T-helper 2 cell treated with Interferon-gamma antibody and Interleukin-4, amounts not matched to agents 100 ng/mL and 5 ng/mL, for 36 hours (primary cell): ENCODE results near the gene BCL2. TPM values are rescaled to one million over a fixed set of nuclear protein-coding genes. Genes with fewer than 3 reads are reported as not detected.

Source experiments
- intact Hi-C: fragments of 100-400 bp; cut with micrococcal nuclease; formaldehyde crosslinking; loops from one replicate; pipeline ENCODE4 v1.15.1; 2023
- total RNA-seq: library from RNA; stranded (reverse); gene quantifications from 2 replicates; pipeline ENCODE4 v1.2.3, GENCODE V29; 2022

The BCL2 gene
- total RNA-seq, 1 donor from 2014 or later = 85.7 TPM

DNA sequence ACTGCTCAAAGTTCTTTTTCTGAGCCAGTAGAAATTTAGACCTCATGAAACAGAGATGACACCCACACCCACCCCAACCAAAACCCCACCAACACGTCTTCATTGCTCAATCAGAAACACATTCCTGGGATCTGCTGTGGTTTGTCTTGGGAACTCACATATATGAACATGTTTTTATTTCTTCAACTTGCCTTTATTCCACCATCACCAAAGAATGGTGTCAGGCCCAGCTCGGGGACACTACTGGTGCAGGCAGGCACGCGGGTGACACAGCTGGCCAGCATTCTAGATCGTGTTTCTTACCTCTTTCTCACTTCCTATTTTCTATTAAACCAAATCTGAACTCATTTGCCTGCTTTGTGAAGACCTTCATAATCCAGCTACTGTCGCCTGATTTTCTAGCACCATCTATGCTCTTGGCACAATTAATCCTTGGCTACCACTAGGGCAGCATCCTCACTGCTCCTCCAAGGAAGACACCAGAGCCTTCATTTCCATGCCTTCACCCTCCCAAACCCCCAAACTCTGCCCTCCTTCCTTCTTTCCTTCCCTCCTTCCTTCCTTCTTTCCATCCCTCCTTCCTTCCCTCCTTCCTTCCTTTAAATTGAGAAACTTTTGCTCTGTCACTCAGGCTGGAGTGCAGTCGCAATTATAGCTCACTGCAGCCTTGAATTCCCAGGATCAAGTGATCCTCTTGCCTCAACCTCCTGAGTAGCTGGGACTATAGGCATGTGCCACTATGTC, 157.1 kb downstream of the BCL2 start:
- intact Hi-C loops = loop anchor here (10.0 kb wide), 2 partner anchors 298 to 638 kb away; partner anchors contain the start of gene ZCCHC2

GRCh38 chr18:63161761-63162195, 157.8 kb downstream of the BCL2 start:
- intact Hi-C loops = loop anchor here (1.0 to 10.0 kb wide), 7 partner anchors 39 to 637 kb away; partner anchors contain the start of genes KDSR, VPS4B and ZCCHC2

GRCh38 chr18:63161032-63161760, 158.4 kb downstream of the BCL2 start:
- intact Hi-C loops = loop anchor here (1.0 to 10.0 kb wide), 7 partner anchors 39 to 636 kb away; partner anchors contain the start of genes KDSR, VPS4B and ZCCHC2

- intact Hi-C loops = loop anchor here (2.0 to 10.0 kb wide), 3 partner anchors 206 to 636 kb away; partner anchors contain the start of genes KDSR and ZCCHC2
Measured at GRCh38 chr18:63160172-63160995, 159.2 kb downstream of the BCL2 start.

DNA sequence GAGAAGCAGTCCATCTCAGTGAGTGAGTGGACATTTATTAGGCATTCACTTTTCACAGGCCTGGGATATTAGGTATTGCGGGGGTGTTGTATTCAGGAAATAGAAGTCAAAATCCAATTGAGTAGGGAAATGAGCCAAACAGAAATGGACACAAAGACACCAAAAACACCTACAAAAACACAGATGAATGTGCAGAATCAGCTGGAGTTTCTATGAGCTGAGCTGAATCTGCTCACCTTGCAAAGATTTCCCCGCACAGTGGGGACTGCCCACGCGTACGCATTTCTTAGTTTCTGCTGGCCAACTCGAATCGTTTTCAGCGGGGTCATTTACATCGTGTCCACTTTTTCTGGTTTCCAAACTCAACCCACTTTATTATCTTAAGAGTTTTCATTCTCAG, 160.0 kb downstream of the BCL2 start:
- intact Hi-C loops = loop anchor here (5.0 kb wide), 1 partner anchor 142 kb away; no protein-coding TSS in a partner anchor

- intact Hi-C loops = loop anchor here (5.0 kb wide), 1 partner anchor 141 kb away; no protein-coding TSS in a partner anchor
Measured at GRCh38 chr18:63158676-63159291, 160.8 kb downstream of the BCL2 start.

DNA sequence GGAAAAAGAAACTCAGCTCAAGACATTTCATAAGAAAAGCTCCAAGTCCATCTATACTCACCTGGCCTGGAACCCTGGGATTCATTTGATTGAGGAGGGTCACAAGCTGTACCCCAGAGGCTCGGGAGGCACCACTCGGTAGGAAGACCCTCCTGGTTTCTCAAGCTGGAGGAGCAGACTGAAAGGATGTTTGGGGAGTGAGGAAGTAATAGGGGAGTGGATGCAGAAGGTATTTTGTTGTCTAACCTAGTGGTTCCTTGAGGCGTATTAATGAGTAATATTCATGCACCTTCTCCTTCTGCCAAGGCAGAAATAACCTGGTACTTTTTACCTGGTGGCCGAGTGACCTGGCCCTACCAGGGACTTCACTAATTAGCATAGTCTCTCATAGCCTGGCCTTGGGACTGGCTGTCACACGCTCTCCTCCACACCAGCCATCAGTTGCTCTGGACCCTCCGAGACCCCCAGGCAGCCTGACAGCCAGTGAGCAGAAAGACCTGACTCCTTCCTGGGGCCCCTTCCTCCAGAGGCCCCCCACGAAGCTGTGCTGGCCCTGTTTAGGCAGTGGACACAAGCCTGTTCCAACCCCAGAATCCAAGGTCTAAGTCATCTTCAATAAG, 161.4 kb downstream of the BCL2 start:
- intact Hi-C loops = loop anchor here (5.0 kb wide), 1 partner anchor 141 kb away; no protein-coding TSS in a partner anchor

DNA sequence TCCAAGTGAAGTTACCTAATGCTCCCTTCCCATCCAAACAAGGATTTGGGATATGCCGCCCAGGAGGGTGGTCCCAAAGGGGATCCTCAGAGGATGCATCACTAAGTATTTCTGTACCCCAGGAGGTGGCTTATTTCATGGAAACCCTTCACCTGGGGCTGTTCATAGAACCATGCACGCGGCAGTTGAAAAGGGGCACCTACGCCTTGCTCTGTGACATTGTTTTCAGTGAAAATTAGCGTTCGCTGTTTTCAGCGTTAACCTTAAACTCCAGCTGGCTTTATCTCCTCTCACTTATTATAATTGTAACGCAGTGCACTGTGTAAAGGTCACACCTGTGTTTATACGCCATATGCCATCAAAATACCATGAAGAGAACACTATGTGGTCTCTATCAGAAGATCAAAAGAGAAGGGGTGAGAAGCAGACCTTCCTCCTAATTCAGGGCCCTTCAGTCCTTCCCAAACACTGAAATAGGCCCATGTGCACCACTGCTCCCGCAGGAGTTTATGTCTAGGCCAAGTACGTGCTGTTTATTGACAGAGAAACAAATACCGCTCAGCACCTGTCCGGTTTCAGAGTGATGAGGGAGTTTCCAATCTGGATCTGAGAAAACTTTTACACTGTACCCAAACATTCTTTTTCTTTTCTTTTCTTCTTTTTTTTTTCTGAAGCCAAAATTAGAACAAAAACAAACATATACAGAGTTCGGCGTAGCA, 162.1 kb downstream of the BCL2 start:
- intact Hi-C loops = loop anchor here (5.0 kb wide), 1 partner anchor 140 kb away; no protein-coding TSS in a partner anchor

DNA sequence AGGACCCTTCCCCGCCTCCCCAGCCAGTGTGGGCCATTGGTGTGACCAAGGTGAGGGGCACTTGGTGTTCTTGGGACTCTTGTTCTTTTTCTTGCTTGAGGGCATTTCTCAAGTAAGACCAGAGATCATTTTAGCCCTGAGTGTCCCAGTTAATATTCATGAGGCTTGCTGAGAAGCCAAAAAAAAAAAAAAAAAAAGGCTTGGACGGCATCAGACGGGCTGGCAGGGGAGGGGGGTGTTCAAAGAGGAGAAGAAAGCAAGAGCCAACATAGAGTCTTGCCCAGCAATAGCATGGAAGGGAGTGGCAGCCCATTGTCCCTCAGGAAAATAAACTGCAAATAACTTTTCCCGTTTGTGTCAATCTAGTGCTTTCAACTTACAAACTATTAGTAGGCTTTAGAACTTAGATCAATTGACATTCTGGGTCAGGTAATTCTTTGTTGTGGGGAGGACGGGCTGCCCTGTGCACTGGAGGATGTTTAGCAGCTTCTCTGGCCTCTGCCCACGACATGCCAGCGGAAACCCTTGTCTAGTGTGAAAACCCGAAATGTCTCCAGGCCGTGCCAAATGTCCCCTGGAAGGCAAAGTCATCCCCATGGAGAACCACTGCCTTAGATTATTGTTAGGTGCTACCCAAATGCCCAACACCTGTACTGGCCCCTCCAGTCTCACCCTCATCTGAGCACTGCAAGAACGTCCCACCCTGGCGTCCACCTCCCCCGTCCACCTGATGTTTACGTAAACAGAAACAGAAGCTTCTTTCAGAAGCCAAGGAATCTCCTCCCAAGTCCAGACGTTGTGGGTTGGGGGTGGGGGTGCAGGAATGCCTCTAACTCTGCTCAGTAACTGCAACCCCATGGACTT, 163.4 kb downstream of the BCL2 start:
- intact Hi-C loops = loop anchor here (1.0 to 5.0 kb wide), 5 partner anchors 18 to 266 kb away; partner anchors contain the start of gene VPS4B

DNA sequence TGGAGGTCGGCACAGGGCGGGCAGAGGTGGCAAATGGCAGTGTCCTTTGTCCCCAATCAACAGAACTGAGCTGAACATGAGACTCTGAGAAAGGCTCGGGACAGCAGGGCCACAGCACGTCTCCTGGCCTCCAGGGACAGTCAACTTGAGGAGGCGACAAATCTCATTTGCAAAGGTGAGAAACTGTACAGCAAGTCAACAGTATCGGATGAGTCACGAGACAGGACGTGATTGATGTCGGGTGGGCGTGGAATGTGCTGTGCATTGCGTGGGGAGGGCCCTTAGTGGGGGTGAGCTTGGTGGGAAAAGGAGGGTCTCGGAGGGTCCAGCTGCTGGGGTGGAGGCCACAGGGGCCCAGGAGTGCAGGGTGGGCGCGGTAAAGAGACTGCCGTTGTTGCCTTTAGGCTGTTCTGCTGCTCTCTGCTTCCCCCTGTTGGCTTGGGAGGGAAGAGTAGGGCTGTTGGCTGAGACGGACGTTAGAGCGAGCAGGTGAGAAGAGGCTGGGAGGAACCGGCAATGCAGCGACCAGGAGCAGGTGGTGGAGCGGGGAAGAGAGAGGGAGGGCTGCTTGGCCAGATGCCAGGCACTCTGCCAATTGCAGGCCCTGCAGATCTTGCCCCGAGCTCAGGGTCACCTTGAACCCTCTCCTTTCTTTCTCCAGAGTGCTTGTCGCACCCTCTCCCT, 164.3 kb downstream of the BCL2 start:
- intact Hi-C loops = loop anchor here (1.0 to 5.0 kb wide), 5 partner anchors 17 to 267 kb away; partner anchors contain the start of gene VPS4B

- intact Hi-C loops = loop anchor here (1.0 to 5.0 kb wide), 5 partner anchors 16 to 268 kb away; partner anchors contain the start of gene VPS4B
Measured at GRCh38 chr18:63154350-63155152, 165.0 kb downstream of the BCL2 start.

DNA sequence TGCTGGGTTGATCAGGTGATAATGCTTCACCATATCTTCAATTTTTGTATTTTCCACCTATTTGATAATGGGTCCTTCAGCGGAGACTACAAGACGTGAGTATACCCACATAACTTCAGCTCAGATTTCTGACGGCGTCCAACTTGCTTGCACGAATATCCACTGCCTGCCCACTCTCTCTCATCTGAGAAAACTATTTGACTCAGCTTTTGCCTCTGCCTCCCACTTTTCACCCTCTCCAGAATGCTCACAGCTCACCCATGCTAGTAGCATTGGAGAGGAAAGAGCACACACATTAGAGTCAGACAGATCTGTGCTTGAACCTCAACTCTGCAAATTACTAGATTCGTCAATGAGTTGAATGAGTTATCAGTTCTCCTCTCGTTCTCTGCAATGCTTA, 166.8 kb downstream of the BCL2 start:
- intact Hi-C loops = no loop called here

DNA sequence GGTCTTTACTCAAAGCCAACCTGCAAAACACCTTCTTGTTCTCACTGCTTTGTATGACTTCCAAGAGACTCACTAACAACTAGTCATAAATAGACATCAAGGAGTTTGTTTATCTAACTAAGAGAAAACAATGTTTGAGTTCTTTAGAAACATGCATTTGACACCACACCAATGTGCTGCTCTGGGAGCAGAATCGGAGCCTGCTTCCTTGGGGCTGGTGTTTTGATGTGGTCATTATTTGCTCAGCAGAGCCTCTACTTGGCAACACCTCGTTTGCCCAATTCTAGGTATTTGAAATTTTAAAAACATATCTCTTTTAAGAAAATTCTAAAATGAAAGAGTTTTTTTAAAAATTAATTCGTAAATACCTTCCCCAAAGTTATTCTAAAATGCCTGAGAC, 167.5 kb downstream of the BCL2 start:
- intact Hi-C loops = no loop called here

GRCh38 chr18:63151539-63151938, 168.0 kb downstream of the BCL2 start:
- intact Hi-C loops = no loop called here

DNA sequence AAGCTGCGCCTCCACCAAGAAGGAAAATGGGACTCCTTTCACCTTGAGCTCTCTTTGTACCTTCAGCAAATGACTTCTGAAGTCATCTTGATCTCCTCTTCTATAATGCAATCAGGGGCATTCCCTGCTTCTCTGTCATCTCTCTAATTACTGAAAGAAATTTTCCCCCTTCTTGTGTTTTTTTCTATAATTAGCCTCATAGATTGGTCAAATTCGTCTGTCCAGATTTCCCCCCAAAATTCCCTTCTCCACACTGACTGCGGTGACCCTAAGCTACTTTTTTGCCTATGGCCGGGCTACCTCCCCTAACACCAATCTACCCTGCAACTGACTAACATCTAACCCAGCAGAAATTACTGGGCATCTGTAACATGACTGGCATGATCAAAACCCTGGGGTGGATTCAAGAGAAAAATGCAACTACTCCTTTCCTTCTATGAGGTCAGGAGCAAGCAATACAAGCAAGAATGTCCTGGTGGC, 168.6 kb downstream of the BCL2 start:
- intact Hi-C loops = no loop called here

- intact Hi-C loops = no loop called here
Measured at GRCh38 chr18:63150326-63150725, 169.2 kb downstream of the BCL2 start.

DNA sequence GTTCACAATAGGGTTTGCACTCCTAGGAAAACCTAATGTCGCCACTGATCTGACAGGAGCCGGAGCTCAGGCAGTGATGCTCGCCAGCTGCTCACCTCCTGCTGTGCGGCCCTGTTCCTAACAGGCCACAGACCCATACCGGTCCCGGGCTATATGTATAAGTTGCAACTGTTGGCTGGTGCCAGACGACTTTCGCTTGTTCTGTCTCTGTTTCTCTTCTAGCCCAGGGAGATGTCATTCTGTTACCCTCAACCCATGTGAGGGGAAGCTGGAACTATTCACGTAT, 170.3 kb downstream of the BCL2 start:
- intact Hi-C loops = no loop called here
